Activated CD8-positive, alpha-beta T cell treated with anti-CD3 and anti-CD28 coated beads for 36 hours (primary cell): ENCODE data around the gene SAP130. TPM values are rescaled to one million over a fixed set of nuclear protein-coding genes. Genes with fewer than 3 reads are reported as not detected.

ENCODE experiments used
- ATAC-seq: fragments of 200-7000 bp; cut with Tn5 transposase; one replicate; pipeline ENCODE4 v1.10.0; 2021; ENCODE audit warnings: mild to moderate bottlenecking, moderate library complexity
- CTCF ChIA-PET: fragments of 350-600 bp; sonication (Branson Sonifier 250); formaldehyde crosslinking; loops from one replicate; lab custom pipeline; 2021; ENCODE audit warnings: antibody characterized with exemption; lab: Charles Lee
- POLR2A ChIA-PET: fragments of 350-600 bp; sonication (Branson Sonifier 250); formaldehyde crosslinking; loops from one replicate; lab custom pipeline; 2021; ENCODE audit warnings: antibody characterized with exemption; lab: Charles Lee
- DNase-seq: peaks from one replicate; pipeline ENCODE4 v3.0.0-alpha.2; 2020
- H3K27ac Mint-ChIP-seq: one replicate; pipeline ENCODE4 v1.8.0; 2021; ENCODE audit warnings: mild to moderate bottlenecking, mixed read lengths
- H3K27me3 Mint-ChIP-seq: one replicate; pipeline ENCODE4 v1.8.0; 2021; ENCODE audit warnings: mixed read lengths
- H3K36me3 Mint-ChIP-seq: one replicate; pipeline ENCODE4 v1.8.0; 2021; ENCODE audit warnings: low read depth, mixed read lengths
- H3K4me1 Mint-ChIP-seq: one replicate; pipeline ENCODE4 v1.8.0; 2021; ENCODE audit warnings: low read depth, mixed read lengths
- H3K4me3 Mint-ChIP-seq: one replicate; pipeline ENCODE4 v1.8.0; 2021; ENCODE audit warnings: mild to moderate bottlenecking, moderate library complexity, mixed read lengths
- H3K9me3 Mint-ChIP-seq: one replicate; pipeline ENCODE4 v1.8.0; 2021; ENCODE audit warnings: mixed read lengths
- intact Hi-C: fragments of 100-400 bp; cut with micrococcal nuclease; formaldehyde crosslinking; loops from one replicate; pipeline ENCODE4 v1.10.0; 2022
- total RNA-seq, 2 experiments: library from RNA; stranded (reverse); gene quantifications; one replicate each; pipeline ENCODE4 v1.2.3, GENCODE V29; 2021
- TF ChIP-seq, protein P1 (sequence below): fragments of 200-600 bp; IDR thresholded peaks from one replicate; pipeline ENCODE4 v1.8.0; 2022; ENCODE audit warnings: antibody characterized with exemption, mild to moderate bottlenecking

SAP130 gene
- total RNA-seq, 2 experiments from 2014 or later = 24.4 to 31.9 TPM

DNA sequence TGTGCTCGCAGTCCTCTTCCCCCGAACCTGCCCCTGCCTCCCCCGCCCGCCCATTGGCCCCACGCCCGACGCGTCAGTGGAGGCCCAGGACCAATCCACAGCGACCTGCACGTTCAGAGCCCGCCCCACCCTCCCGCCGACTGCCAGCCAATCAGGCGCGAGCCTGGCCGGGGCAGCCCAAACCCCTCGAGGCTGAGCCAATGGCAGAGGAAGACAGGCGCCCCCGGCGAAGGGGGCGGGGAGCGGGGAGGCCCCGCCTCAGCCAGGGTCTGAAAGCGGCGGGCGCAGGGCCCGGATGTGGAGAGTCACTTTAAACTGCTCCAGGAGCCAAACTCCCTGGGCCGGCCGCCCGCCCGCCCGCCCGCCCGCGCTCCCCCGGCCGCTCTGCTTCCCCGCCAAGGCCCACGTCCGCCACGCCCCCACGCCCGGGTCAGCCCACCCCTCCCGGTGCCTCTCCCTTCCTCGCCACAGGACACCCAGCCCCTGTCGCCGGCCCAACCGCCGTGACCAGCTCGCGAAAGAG is 520 bp downstream of the SAP130 start:
- Mint-ChIP-seq H3K36me3 (peaks cover 3% of the 10 kb centered on the region), H3K4me3 (peak overlapping the region; percentile 91), H3K27ac (peak overlapping the region; percentile 76), H3K27me3 (no peaks in the 10 kb centered on the region), H3K9me3 (no peaks in the 10 kb centered on the region), H3K4me1 (peaks cover 17% of the 10 kb centered on the region)
- DNase-seq (peak; percentile 99), ATAC-seq (peak; percentile 86)
- intact Hi-C loops = no loop called here
- TF ChIP-seq, protein P1, sequence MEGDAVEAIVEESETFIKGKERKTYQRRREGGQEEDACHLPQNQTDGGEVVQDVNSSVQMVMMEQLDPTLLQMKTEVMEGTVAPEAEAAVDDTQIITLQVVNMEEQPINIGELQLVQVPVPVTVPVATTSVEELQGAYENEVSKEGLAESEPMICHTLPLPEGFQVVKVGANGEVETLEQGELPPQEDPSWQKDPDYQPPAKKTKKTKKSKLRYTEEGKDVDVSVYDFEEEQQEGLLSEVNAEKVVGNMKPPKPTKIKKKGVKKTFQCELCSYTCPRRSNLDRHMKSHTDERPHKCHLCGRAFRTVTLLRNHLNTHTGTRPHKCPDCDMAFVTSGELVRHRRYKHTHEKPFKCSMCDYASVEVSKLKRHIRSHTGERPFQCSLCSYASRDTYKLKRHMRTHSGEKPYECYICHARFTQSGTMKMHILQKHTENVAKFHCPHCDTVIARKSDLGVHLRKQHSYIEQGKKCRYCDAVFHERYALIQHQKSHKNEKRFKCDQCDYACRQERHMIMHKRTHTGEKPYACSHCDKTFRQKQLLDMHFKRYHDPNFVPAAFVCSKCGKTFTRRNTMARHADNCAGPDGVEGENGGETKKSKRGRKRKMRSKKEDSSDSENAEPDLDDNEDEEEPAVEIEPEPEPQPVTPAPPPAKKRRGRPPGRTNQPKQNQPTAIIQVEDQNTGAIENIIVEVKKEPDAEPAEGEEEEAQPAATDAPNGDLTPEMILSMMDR = no peak
- CTCF ChIA-PET = no interaction called here
- POLR2A ChIA-PET = interaction anchor here (1.1 to 3.2 kb wide), 3 partner anchors 14 to 169 kb away, joined by 4 to 29 read pairs (median 5); partner anchors contain the start of genes POLR2D and UGGT1

DNA sequence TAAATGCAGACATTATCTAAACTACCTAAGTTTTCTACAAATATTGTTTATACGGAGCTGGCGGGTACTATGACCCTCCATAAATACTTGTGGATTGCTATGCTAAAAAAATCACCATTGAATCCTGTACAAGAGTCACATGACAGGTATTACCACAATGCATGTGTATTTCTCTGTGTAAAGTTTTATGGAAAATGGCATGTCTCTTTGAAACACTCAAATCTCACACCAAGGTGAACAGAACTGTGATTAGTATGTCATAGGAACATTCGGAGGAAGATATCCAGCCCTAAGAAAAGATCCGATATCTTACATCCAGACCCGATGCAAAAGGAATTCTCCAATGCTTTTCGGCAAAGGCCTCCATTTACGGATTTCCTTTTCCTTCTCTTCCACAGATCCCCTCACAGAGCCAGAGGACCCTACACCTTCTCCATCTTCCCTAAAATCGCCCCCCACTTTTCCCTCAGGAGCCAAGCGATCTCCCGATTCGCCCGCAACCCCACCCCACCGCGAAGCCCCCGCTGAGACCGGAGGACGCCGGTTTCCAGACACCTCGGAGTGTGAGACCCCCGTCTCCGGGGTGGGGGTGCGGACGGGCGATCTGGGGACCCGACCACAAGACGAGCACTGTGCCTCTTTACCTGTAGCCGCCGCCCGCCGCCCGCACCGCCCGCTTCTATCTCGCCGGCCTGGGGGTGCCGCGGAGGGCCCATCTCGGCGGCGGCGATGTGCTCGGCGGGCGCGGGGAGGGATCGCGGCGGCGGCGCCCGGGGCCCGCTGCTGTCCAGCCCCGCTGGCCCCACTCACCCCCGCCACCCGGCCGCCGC is 1.2 kb downstream of the SAP130 start:
- ChIA-PET CTCF (no interaction called here), POLR2A (interaction anchor here (3.2 kb wide), 1 partner anchor 65 kb away, joined by 29 read pairs; the partner anchor contains the start of gene UGGT1)
- ATAC-seq (no peak), DNase-seq (no peak)
- Mint-ChIP-seq H3K9me3 (no peaks in the 10 kb centered on the region), H3K36me3 (peaks cover 3% of the 10 kb centered on the region), H3K27ac (peak overlapping the region; percentile 80), H3K4me1 (peaks cover 18% of the 10 kb centered on the region), H3K27me3 (no peaks in the 10 kb centered on the region), H3K4me3 (peak overlapping the region; percentile 91)
- intact Hi-C loops = no loop called here
- TF ChIP-seq, protein P1 = no peak

DNA sequence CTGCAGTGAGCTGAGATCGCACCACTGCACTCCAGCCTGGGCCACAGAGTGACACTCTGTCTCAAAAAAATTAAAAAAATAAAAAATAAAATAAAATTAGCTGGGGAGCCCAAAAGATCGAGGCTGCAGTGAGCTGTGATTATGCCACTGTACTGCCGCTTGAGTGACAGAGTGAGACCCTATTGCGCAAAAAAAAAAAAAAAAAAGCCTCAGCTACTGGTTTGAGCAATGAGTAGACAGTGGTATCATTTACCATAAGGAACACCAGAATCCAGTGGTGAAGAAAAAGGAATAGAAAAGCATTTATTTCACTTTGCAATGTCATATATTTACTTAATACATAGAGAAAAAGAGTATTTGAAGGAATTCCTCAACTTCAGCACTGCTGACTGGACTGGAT is 3.0 kb downstream of the SAP130 start:
- Mint-ChIP-seq H3K4me1 (peaks cover 18% of the 10 kb centered on the region), H3K27ac (no peak overlapping the region), H3K4me3 (no peak overlapping the region), H3K9me3 (no peaks in the 10 kb centered on the region), H3K36me3 (peaks cover 3% of the 10 kb centered on the region), H3K27me3 (no peaks in the 10 kb centered on the region)
- TF ChIP-seq, protein P1 = no peak
- intact Hi-C loops = no loop called here
- CTCF ChIA-PET = no interaction called here
- no peak for DNase-seq
- POLR2A ChIA-PET = interaction anchor here (0.8 kb wide), 1 partner anchor 13 kb away, joined by 4 read pairs; no protein-coding TSS in a partner anchor
- ATAC-seq = no peak

DNA sequence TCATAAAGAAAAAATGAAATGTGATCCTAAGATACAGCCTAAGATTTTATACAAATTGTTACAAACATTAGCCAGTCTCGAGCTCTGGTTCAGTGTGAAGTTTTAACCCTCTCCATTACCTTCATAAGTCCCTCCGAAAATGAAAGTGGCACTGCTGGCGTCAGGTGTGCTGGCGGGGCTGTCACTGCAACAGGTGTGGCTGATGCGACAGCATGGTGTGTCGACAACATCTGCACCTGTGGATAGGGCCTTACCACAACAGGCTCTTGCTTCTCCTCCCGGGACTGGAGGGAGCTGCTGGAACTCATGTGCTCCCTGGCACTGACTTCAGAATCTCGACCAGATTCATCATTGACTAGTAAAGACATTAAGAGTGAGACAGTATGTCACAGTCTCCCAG is 10.3 kb downstream of the SAP130 start:
- H3K4me1 Mint-ChIP-seq = peaks cover 4% of the 10 kb centered on the region
- ChIA-PET CTCF (no interaction called here), POLR2A (no interaction called here)
- DNase-seq (no peak), ATAC-seq (no peak)
- no peaks in the 10 kb centered on the region for H3K27me3 Mint-ChIP-seq
- no peak overlapping the region for H3K27ac Mint-ChIP-seq
- no peak overlapping the region for H3K4me3 Mint-ChIP-seq
- H3K9me3 Mint-ChIP-seq = no peaks in the 10 kb centered on the region
- intact Hi-C loops = no loop called here
- H3K36me3 Mint-ChIP-seq = peaks cover 24% of the 10 kb centered on the region
- TF ChIP-seq, protein P1 = no peak

DNA sequence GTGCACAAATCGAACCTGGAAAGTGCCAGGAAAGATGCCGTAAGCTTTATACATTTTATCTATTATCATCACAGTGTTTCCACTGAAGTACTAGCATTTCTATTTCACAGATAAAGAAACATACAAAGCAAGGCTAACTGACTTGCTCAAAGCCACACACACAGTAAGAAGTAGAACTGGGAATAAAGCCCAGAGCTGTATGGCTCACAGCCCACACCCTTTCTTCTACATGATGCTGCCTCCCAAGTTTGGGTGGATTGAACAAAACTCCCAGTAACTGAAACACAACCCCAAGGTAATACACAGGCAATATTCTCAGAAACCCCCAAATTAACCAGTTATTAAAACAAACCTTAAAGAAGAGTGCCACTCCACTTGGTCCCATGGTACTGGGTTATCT is 11.2 kb downstream of the SAP130 start:
- no peaks in the 10 kb centered on the region for H3K9me3 Mint-ChIP-seq
- ChIA-PET POLR2A (no interaction called here), CTCF (no interaction called here)
- H3K36me3 Mint-ChIP-seq = peaks cover 24% of the 10 kb centered on the region
- DNase-seq (no peak), ATAC-seq (no peak)
- TF ChIP-seq, protein P1 = no peak
- intact Hi-C loops = no loop called here
- peaks cover 2% of the 10 kb centered on the region for H3K4me1 Mint-ChIP-seq
- no peak overlapping the region for H3K4me3 Mint-ChIP-seq
- H3K27me3 Mint-ChIP-seq = no peaks in the 10 kb centered on the region
- H3K27ac Mint-ChIP-seq = no peak overlapping the region
